Stimulated activated CD4-positive, alpha-beta T cell treated with anti-CD3 and anti-CD28 coated beads, Interleukin-2, amount 100 ng/mL, for 24 hours (primary cell): ENCODE measurements around the gene RTN4R.
A peak's percentile ranks its signal among the peaks of the same experiment; 100 is the strongest.

Experiments used
- DNase-seq, 2 donors: peaks; one replicate each; pipeline ENCODE4 v3.0.0-alpha.2; 2020

RTN4R gene

GRCh38 chr22:20240900-20241299 lies 27.2 kb downstream of the RTN4R start:
- DNase-seq: no peak

- DNase-seq: no peak
Observed at GRCh38 chr22:20240447-20240764, 27.7 kb downstream of the RTN4R start.

GRCh38 chr22:20239676-20240446 lies 28.3 kb downstream of the RTN4R start:
- DNase-seq: no peak

GRCh38 chr22:20238901-20239675 lies 29.0 kb downstream of the RTN4R start:
- DNase-seq: no peak

- DNase-seq: peak; percentile 54 to 70
Observed at GRCh38 chr22:20238536-20238900, 29.6 kb downstream of the RTN4R start.

GRCh38 chr22:20237480-20238440 lies 30.4 kb downstream of the RTN4R start:
- no peak for DNase-seq

GRCh38 chr22:20236052-20236717 lies 31.9 kb downstream of the RTN4R start:
- no peak for DNase-seq

- DNase-seq: no peak
Observed at GRCh38 chr22:20235389-20235991, 32.6 kb downstream of the RTN4R start.

GRCh38 chr22:20234760-20235388 lies 33.2 kb downstream of the RTN4R start:
- DNase-seq: no peak

GRCh38 chr22:20234314-20234682 lies 33.8 kb downstream of the RTN4R start:
- DNase-seq: no peak

- DNase-seq: no peak
Observed at GRCh38 chr22:20233351-20234313, 34.5 kb downstream of the RTN4R start.

- DNase-seq: no peak
Observed at GRCh38 chr22:20232781-20233180, 35.3 kb downstream of the RTN4R start.

- DNase-seq: no peak
Observed at GRCh38 chr22:20232237-20232598, 35.9 kb downstream of the RTN4R start.

GRCh38 chr22:20231514-20232236 lies 36.4 kb downstream of the RTN4R start:
- no peak for DNase-seq

GRCh38 chr22:20230777-20231420 lies 37.2 kb downstream of the RTN4R start:
- DNase-seq: no peak

- DNase-seq: no peak
Observed at GRCh38 chr22:20229916-20230775, 38.0 kb downstream of the RTN4R start.

GRCh38 chr22:20228939-20229272 lies 39.2 kb downstream of the RTN4R start:
- no peak for DNase-seq
